Progenitor cell of endocrine pancreas (in vitro differentiated cells): ENCODE measurements around the gene RNU6-7. TPM values are rescaled to one million over a fixed set of nuclear protein-coding genes. Genes with fewer than 3 reads are reported as not detected.
A peak's percentile ranks its signal among the peaks of the same experiment; 100 is the strongest.

Experiments
- DNase-seq: peaks from one replicate; pipeline ENCODE4 v3.0.0; 2021; ENCODE audit warnings: low spot score; ENCODE audit not compliant: unreplicated experiment
- H3K27ac Mint-ChIP-seq: 2 replicates; pipeline ENCODE4 v1.8.0; 2021; ENCODE audit warnings: mild to moderate bottlenecking, moderate library complexity, mixed read lengths
- H3K27me3 Mint-ChIP-seq: 2 replicates; pipeline ENCODE4 v1.8.0; 2021; ENCODE audit warnings: mixed read lengths
- H3K36me3 Mint-ChIP-seq: 2 replicates; pipeline ENCODE4 v1.8.0; 2022; ENCODE audit warnings: mixed read lengths; ENCODE audit not compliant: insufficient read depth
- H3K4me1 Mint-ChIP-seq: 2 replicates; pipeline ENCODE4 v1.8.0; 2021; ENCODE audit warnings: low read depth, mixed read lengths
- H3K4me3 Mint-ChIP-seq: 2 replicates; pipeline ENCODE4 v1.8.0; 2021; ENCODE audit warnings: low read depth, mild to moderate bottlenecking, moderate library complexity, mixed read lengths
- H3K9me3 Mint-ChIP-seq: 2 replicates; pipeline ENCODE4 v1.8.0; 2021; ENCODE audit warnings: low read depth, mixed read lengths
- total RNA-seq: library from RNA; stranded (reverse); gene quantifications from 2 replicates; pipeline ENCODE4 v1.2.1, GENCODE V29; 2021
- TF ChIP-seq, protein P1 (sequence below): fragments of 200-600 bp; sonication (generic); IDR thresholded peaks from one replicate; pipeline ENCODE4 v1.5.0; 2021; ENCODE audit warnings: antibody characterized with exemption, mild to moderate bottlenecking; ENCODE audit not compliant: unreplicated experiment

Gene RNU6-7
- total RNA-seq, 1 donor from 2014 or later = not detected

DNA sequence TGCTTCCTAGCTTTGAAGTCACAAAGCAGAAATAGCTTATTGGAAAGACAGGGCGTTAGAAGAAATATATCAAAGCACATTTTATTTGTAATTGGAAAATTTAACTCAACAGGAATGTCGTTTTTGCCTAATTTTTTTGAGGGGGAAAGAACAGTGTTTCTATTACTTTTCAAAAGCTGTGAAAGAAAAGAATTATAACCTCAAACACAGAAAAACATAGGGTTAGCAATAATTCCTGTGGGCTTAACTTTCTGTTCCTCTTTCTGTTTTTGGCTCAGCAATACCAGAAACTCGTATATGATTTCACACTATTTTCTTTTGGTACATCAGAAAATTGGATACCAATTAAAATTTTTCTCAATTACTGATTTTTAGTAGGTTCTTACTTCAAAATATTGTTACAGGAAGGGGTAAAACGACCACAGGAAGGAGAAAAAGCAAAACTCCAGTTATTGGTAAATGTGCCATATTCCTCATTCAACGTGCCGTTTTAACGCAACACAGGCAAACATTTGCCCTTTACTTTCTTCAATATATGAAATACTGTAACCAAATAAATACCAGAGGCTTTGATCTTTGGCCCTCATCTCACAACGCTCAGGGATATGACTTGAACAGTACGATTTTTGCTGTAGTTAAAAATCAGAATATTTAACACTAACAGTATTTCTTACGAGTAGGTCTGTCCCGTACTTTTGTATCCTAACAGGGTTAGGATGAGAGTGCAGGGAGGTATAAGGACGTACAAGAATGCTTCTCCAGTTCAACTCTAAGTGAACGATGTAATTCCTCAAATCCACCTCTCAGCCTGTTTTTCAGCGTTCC lies 1.3 kb upstream of the RNU6-7 start:
- Mint-ChIP-seq H3K27me3 (no peaks in the 10 kb centered on the region), H3K27ac (peak overlapping the region; percentile 100), H3K9me3 (no peaks in the 10 kb centered on the region), H3K4me3 (peak overlapping the region; percentile 86), H3K4me1 (peaks cover 16% of the 10 kb centered on the region), H3K36me3 (no peaks in the 10 kb centered on the region)
- DNase-seq = no peak
- TF ChIP-seq, protein P1, sequence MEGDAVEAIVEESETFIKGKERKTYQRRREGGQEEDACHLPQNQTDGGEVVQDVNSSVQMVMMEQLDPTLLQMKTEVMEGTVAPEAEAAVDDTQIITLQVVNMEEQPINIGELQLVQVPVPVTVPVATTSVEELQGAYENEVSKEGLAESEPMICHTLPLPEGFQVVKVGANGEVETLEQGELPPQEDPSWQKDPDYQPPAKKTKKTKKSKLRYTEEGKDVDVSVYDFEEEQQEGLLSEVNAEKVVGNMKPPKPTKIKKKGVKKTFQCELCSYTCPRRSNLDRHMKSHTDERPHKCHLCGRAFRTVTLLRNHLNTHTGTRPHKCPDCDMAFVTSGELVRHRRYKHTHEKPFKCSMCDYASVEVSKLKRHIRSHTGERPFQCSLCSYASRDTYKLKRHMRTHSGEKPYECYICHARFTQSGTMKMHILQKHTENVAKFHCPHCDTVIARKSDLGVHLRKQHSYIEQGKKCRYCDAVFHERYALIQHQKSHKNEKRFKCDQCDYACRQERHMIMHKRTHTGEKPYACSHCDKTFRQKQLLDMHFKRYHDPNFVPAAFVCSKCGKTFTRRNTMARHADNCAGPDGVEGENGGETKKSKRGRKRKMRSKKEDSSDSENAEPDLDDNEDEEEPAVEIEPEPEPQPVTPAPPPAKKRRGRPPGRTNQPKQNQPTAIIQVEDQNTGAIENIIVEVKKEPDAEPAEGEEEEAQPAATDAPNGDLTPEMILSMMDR = peak; percentile 19

DNA sequence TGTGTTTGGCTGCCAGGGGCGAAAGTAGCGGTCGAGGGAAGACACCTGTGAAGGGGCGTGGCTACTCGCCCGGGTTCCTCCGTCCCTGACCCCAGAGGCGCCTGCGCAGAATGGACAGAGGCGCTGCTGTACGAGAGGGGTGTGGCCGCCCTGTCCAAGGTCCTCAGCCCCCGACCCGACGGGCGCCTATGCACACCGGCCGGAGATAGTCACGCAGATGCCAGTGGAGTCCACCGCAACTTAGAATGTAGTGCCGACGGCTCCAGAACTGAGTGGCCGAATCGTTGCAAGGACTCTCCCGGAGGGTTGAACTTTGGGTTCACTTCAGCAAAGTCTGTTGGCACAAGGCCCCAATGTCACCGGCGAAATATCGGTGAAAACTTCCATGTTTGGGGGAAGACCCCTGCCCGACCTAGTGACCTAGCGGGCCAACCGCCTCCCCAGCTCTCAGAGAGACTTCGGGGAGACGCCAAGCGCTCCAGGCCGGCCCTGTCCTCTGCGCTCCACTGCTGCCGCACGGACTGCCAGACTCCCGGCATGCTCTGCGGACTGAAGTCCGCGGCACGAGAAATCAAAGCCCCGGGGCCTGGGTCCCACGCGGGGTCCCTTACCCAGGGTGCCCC lies 541 bp upstream of the RNU6-7 start:
- H3K4me3 Mint-ChIP-seq = peak overlapping the region; percentile 86
- H3K27ac Mint-ChIP-seq = peak overlapping the region; percentile 100
- peak; percentile 92 for DNase-seq
- no peaks in the 10 kb centered on the region for H3K9me3 Mint-ChIP-seq
- TF ChIP-seq, protein P1 = no peak
- H3K4me1 Mint-ChIP-seq = peaks cover 16% of the 10 kb centered on the region
- H3K36me3 Mint-ChIP-seq = no peaks in the 10 kb centered on the region
- no peaks in the 10 kb centered on the region for H3K27me3 Mint-ChIP-seq

DNA sequence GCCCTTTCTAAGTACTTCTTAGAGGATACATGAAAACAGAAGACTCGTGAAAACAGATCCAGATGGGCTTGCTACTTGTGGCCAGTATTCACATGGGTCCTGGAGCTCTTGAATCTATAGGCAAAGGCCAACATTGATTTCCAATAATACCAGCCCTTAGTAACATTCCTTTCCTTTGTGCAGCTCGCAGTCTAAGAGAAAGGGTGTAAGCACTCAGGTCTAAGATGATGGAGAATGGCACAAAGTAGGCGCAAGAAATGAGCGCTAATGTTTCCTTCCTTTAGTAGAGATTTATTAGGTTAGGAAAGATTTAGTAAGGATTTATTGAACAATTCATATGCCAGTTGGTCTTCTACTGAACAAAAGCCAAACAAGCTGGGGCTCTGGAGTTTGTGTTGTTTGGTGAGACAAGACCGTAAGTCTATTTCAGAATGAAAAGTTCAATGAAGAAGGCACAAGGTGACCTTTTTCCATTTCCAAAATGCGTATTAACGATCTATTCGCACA lies 699 bp downstream of the RNU6-7 start:
- Mint-ChIP-seq H3K9me3 (no peaks in the 10 kb centered on the region), H3K4me3 (peak overlapping the region; percentile 86), H3K27ac (peak overlapping the region; percentile 100), H3K4me1 (peaks cover 18% of the 10 kb centered on the region), H3K27me3 (no peaks in the 10 kb centered on the region), H3K36me3 (no peaks in the 10 kb centered on the region)
- TF ChIP-seq, protein P1 = no peak
- no peak for DNase-seq

DNA sequence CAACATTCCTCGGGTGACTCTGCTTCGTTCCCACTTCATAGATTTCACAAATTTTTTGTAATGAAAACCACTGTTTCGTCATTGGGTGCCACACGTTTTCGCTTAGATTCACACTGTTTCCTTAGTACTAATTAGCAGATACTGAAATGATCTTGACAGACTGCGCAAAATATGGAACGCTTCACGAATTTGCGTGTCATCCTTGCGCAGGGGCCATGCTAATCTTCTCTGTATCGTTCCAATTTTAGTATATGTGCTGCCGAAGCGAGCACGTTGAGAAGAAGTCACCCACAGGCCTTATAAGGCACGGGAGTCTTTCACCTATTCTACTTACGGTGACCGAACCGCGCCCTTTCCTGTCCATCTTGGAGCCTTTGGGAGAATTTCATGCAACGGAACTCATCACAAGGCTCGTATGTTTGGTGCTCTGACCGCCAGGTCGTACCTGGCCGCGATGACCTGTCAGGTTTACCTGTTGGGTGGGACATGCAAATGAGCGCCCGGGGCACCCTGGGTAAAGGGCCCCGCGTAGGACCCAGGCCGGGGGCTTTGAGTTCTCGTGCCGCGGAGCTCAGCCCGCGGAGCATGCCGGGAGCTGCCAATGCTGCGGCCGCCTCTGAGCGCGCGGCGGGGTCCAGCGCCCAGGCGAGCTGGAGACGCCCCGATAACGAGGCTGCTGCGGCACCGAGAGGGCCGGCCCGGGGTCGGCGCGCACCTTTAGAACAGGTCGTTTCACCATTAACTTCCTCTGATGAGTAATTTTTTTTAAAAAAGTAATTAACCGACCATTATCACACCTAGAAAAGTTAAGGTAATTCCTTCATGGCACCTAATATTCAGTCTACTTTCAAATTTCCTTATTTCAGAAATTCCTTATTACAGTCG lies 1.4 kb downstream of the RNU6-7 start, which contains the start of gene RNU6-8:
Gene RNU6-8 (minus strand): TSS at position 272 of the 885 bp plus-strand sequence.
- TF ChIP-seq, protein P1 = no peak
- H3K27ac Mint-ChIP-seq = peak within 1 kb of the TSS; percentile 100
- H3K9me3 Mint-ChIP-seq = no peaks in the 10 kb centered on the region
- peak within 1 kb of the TSS; percentile 86 for H3K4me3 Mint-ChIP-seq
- DNase-seq = peak; percentile 90
- peaks cover 18% of the 10 kb centered on the region for H3K4me1 Mint-ChIP-seq
- H3K36me3 Mint-ChIP-seq = no peaks in the 10 kb centered on the region
- H3K27me3 Mint-ChIP-seq = no peaks in the 10 kb centered on the region
